Measurements from ENCODE around the gene ANO1.

- TF ChIP-seq CTCF (IDR thresholded peaks at IDR 0.05; ENCODE audit: insufficient read depth, low read length, poor library complexity, severe bottlenecking) (no peak), EZH2phosphoT487 (conservative IDR thresholded peaks at IDR 0.05; ENCODE audit: low read length) (0 out of 2 replicates have a peak, but pooled peaks have one; percentile 39)
Measured at GRCh38 chr11:70088735-70089250, 10.7 kb downstream of the ANO1 start.

Measured in SU-DHL-6 (cell line).